OCI-LY1 (cell line): Measurements from ENCODE around the gene ANXA7.

Experiments used
- H2AFZ ChIP-seq: fragments of 200-600 bp; sonication (generic), shearing (Covaris generic); 2 replicates; pipeline ENCODE4 v1.6.0; 2014; ENCODE audit warnings: antibody characterized with exemption, mild to moderate bottlenecking, low read length
- H3F3A ChIP-seq: fragments of 200-600 bp; sonication (generic), shearing (Covaris generic); 2 replicates; pipeline ENCODE4 v1.6.0; 2014; ENCODE audit warnings: mild to moderate bottlenecking, antibody characterized with exemption, low read length, moderate library complexity; ENCODE audit not compliant: insufficient read depth
- H3K27ac ChIP-seq: fragments of 200-600 bp; sonication (generic); 2 replicates; pipeline ENCODE4 v1.5.1; 2014; ENCODE audit warnings: low read length, mixed run types, mild to moderate bottlenecking, low read depth; ENCODE audit not compliant: poor library complexity, severe bottlenecking
- H3K27me3 ChIP-seq: fragments of 200-600 bp; sonication (generic); 2 replicates; pipeline ENCODE4 v1.6.0; 2014; ENCODE audit warnings: antibody characterized with exemption, mild to moderate bottlenecking, low read length, moderate library complexity; ENCODE audit not compliant: insufficient read depth
- H3K36me3 ChIP-seq: fragments of 200-600 bp; sonication (generic); 2 replicates; pipeline ENCODE4 v1.6.1; 2014; ENCODE audit warnings: mild to moderate bottlenecking, antibody characterized with exemption, low read length, moderate library complexity, mixed read lengths; ENCODE audit not compliant: insufficient read depth
- H3K4me1 ChIP-seq: fragments of 200-600 bp; sonication (generic); 2 replicates; pipeline ENCODE4 v1.5.1; 2014; ENCODE audit warnings: mild to moderate bottlenecking, low read length, moderate library complexity; ENCODE audit not compliant: insufficient read depth, severe bottlenecking
- H3K4me2 ChIP-seq: fragments of 200-600 bp; sonication (generic), shearing (Covaris generic); 2 replicates; pipeline ENCODE4 v1.6.1; 2014; ENCODE audit warnings: low read length
- H3K4me3 ChIP-seq: fragments of 200-600 bp; sonication (generic); 2 replicates; pipeline ENCODE4 v1.5.1; 2014; ENCODE audit warnings: low read length, low read depth, mild to moderate bottlenecking, mixed read lengths; ENCODE audit not compliant: poor library complexity, severe bottlenecking
- H3K79me2 ChIP-seq: fragments of 200-600 bp; shearing (Covaris generic); 2 replicates; pipeline ENCODE4 v1.6.1; 2016; ENCODE audit warnings: mixed run types, low read length, mixed read lengths; ENCODE audit not compliant: insufficient read depth
- H3K9ac ChIP-seq: fragments of 200-600 bp; sonication (generic), shearing (Covaris generic); 2 replicates; pipeline ENCODE4 v1.6.1; 2014; ENCODE audit warnings: mild to moderate bottlenecking, low read length, mixed read lengths
- H3K9me2 ChIP-seq: fragments of 200-600 bp; sonication (generic), shearing (Covaris generic); 2 replicates; pipeline ENCODE4 v1.6.1; 2014; ENCODE audit warnings: low read depth, mild to moderate bottlenecking, low read length, mixed read lengths
- H3K9me3 ChIP-seq: fragments of 200-600 bp; shearing (Covaris generic); 2 replicates; pipeline ENCODE4 v1.6.1; 2014; ENCODE audit warnings: low read length, mixed read lengths
- H4K20me1 ChIP-seq: fragments of 200-600 bp; sonication (generic), shearing (Covaris generic); 2 replicates; pipeline ENCODE4 v1.6.0; 2016; ENCODE audit warnings: mild to moderate bottlenecking, low read length; ENCODE audit not compliant: insufficient read depth
- EZH2 ChIP-seq: fragments of 200-600 bp; sonication (generic), shearing (Covaris generic); IDR thresholded peaks from 2 replicates; pipeline ENCODE4 v1.8.0; 2017; ENCODE audit warnings: borderline replicate concordance, mixed run types, mild to moderate bottlenecking, antibody characterized with exemption, low read length, moderate library complexity, mixed read lengths
- TF ChIP-seq, protein P1 (sequence below): fragments of 200-600 bp; sonication (generic), shearing (Covaris generic); IDR thresholded peaks from 2 replicates; pipeline ENCODE4 v1.5.1; 2017; ENCODE audit warnings: mild to moderate bottlenecking, antibody characterized with exemption, low read length, moderate library complexity, mixed read lengths

ANXA7 gene

DNA sequence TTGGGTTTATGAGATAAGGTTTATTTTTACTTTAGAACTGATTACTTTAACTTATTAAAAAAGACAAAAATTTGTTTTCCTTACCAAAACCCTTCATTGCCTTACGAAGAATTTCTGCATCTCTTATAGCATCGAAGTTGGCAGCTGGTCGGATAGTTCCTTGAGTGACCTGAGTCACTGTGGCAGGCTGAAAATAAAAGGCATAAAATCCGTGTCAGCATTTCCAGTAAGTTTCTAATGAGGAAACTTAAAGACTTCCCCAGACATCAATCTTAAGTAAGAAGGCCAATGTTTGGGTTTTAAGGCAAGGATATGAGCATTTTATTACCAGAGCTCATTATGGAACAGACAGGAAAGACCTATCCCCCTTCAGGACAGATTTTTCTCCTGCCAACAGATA, 25.6 kb downstream of the ANXA7 start:
- no peaks in the 10 kb centered on the region for H3K9me3 ChIP-seq
- H3K27me3 ChIP-seq: no peaks in the 10 kb centered on the region
- H3K4me3 ChIP-seq: no peak overlapping the region
- no peaks in the 10 kb centered on the region for H3K4me1 ChIP-seq
- H4K20me1 ChIP-seq: no peaks in the 10 kb centered on the region
- 0 out of 2 replicates have a peak, but pooled peaks cover 5% of the 10 kb centered on the region for H3K79me2 ChIP-seq
- H3K4me2 ChIP-seq: no peak overlapping the region
- H3F3A ChIP-seq: no peaks in the 10 kb centered on the region
- no peaks in the 10 kb centered on the region for H3K9me2 ChIP-seq
- peaks cover 75% of the 10 kb centered on the region for H3K36me3 ChIP-seq
- no peak overlapping the region for H3K9ac ChIP-seq
- H2AFZ ChIP-seq: no peak overlapping the region
- H3K27ac ChIP-seq: no peak overlapping the region
- TF ChIP-seq, protein P1, sequence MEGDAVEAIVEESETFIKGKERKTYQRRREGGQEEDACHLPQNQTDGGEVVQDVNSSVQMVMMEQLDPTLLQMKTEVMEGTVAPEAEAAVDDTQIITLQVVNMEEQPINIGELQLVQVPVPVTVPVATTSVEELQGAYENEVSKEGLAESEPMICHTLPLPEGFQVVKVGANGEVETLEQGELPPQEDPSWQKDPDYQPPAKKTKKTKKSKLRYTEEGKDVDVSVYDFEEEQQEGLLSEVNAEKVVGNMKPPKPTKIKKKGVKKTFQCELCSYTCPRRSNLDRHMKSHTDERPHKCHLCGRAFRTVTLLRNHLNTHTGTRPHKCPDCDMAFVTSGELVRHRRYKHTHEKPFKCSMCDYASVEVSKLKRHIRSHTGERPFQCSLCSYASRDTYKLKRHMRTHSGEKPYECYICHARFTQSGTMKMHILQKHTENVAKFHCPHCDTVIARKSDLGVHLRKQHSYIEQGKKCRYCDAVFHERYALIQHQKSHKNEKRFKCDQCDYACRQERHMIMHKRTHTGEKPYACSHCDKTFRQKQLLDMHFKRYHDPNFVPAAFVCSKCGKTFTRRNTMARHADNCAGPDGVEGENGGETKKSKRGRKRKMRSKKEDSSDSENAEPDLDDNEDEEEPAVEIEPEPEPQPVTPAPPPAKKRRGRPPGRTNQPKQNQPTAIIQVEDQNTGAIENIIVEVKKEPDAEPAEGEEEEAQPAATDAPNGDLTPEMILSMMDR: no peak
- TF ChIP-seq EZH2: no peak

DNA sequence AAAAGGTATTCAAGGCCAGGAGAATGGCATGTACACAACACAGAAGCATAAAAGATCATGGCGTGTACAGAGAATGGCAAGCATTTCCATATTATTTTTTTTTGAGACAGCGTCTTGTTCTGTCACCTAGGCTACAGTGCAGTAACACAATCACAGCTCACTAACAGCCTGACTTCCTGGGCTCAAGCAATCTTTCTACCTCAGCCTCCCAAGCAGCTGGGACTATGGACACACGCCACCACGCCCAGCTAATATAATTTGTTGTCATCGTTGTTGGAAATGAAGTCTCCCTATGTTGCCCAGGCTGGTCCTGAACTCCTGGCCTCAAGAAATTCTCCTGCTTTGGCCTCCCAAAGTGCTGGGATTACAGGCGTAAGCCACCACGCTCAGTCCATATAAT, 27.3 kb downstream of the ANXA7 start:
- peaks cover 90% of the 10 kb centered on the region for H3K36me3 ChIP-seq
- no peak overlapping the region for H3K4me3 ChIP-seq
- no peaks in the 10 kb centered on the region for H3K9me3 ChIP-seq
- no peaks in the 10 kb centered on the region for H3K4me1 ChIP-seq
- TF ChIP-seq, protein P1: no peak
- no peak for TF ChIP-seq EZH2
- no peaks in the 10 kb centered on the region for H3K27me3 ChIP-seq
- no peak overlapping the region for H3K27ac ChIP-seq
- no peak overlapping the region for H2AFZ ChIP-seq
- no peaks in the 10 kb centered on the region for H3F3A ChIP-seq
- H3K4me2 ChIP-seq: no peak overlapping the region
- no peak overlapping the region for H3K9ac ChIP-seq
- no peaks in the 10 kb centered on the region for H4K20me1 ChIP-seq
- H3K9me2 ChIP-seq: no peaks in the 10 kb centered on the region
- H3K79me2 ChIP-seq: 0 out of 2 replicates have a peak, but pooled peaks cover 5% of the 10 kb centered on the region

GRCh38 chr10:73379064-73379748, 34.7 kb downstream of the ANXA7 start:
- H3K9me3 ChIP-seq: no peaks in the 10 kb centered on the region
- H3K27me3 ChIP-seq: no peaks in the 10 kb centered on the region
- peaks cover 91% of the 10 kb centered on the region for H3K36me3 ChIP-seq
- H3K4me3 ChIP-seq: no peak overlapping the region
- H3F3A ChIP-seq: no peaks in the 10 kb centered on the region
- no peaks in the 10 kb centered on the region for H3K79me2 ChIP-seq
- H3K9me2 ChIP-seq: no peaks in the 10 kb centered on the region
- no peak overlapping the region for H3K27ac ChIP-seq
- H3K4me1 ChIP-seq: no peaks in the 10 kb centered on the region
- H3K9ac ChIP-seq: no peak overlapping the region
- no peak overlapping the region for H3K4me2 ChIP-seq
- no peak overlapping the region for H2AFZ ChIP-seq
- no peaks in the 10 kb centered on the region for H4K20me1 ChIP-seq
- no peak for TF ChIP-seq EZH2
- TF ChIP-seq, protein P1: no peak
